ENCODE results near the gene JKAMP.

- TF ChIP-seq CTCF (IDR thresholded peaks at IDR 0.05; ENCODE audit: extremely low read depth in 1 of 2, insufficient read depth in 1 of 2, low read depth in 1 of 2, low read length in 2 of 2) (no peak), MAX (IDR thresholded peaks at IDR 0.05; ENCODE audit: insufficient read depth, insufficient read length) (no peak), POLR2A (IDR thresholded peaks at IDR 0.05; ENCODE audit: low read depth, low read length) (no peak), MYC (IDR thresholded peaks at IDR 0.05; ENCODE audit: low read depth, low read length) (no peak), POLR2AphosphoS5 (IDR thresholded peaks at IDR 0.05; ENCODE audit: insufficient read depth, low read depth, low read length) (no peak), JUN (IDR thresholded peaks at IDR 0.05; ENCODE audit: borderline replicate concordance, insufficient read depth, insufficient read length, low read depth) (no peak), EZH2 (IDR thresholded peaks at IDR 0.05; ENCODE audit: borderline replicate concordance, low read depth, low read length, severe bottlenecking) (no peak), GATA2 (IDR thresholded peaks at IDR 0.05; ENCODE audit: insufficient read depth, insufficient read length, low read depth, low read length) (no peak)
Observed at GRCh38 chr14:59530349-59530748, 46.0 kb downstream of the JKAMP start.

Data from endothelial cell of umbilical vein (primary cell).